Measurements from ENCODE around the gene NEK1. TPM values are rescaled to one million over a fixed set of nuclear protein-coding genes. Genes with fewer than 3 reads are reported as not detected.
A peak's percentile ranks its signal among the peaks of the same experiment; 100 is the strongest.

NEK1 gene
- 10 to 100 TPM; 21.1 to 27.1 (median 23.7) TPM for polyA plus RNA-seq (ENCODE audit: insufficient read length in 3 of 3)

- peak; percentile 72 to 80 (median 74) for DNase-seq (ENCODE audit: low read depth in 3 of 3, low spot score in 2 of 3)
Measured at GRCh38 chr4:169611991-169612870, at the start of gene NEK1. NEK1 (minus strand) TSS chr4:169612583; CDS start chr4:169602630, 9,953 bp downstream.

- no peak for DNase-seq (ENCODE audit: low read depth in 3 of 3, low spot score in 2 of 3)
Measured at GRCh38 chr4:169661761-169662160, 49.4 kb upstream of the NEK1 start.

GRCh38 chr4:169660929-169661328 is 48.5 kb upstream of the NEK1 start:
- no peak for DNase-seq (ENCODE audit: low read depth in 3 of 3, low spot score in 2 of 3)

- DNase-seq (ENCODE audit: low read depth in 3 of 3, low spot score in 2 of 3): peak; percentile 79 to 82 (median 82)
Measured at GRCh38 chr4:169659716-169660670, 47.6 kb upstream of the NEK1 start.

GRCh38 chr4:169658975-169659715 is 46.8 kb upstream of the NEK1 start:
- no peak for DNase-seq (ENCODE audit: low read depth in 3 of 3, low spot score in 2 of 3)

GRCh38 chr4:169658196-169658595 is 45.8 kb upstream of the NEK1 start:
- DNase-seq (ENCODE audit: low read depth in 3 of 3, low spot score in 2 of 3): no peak

GRCh38 chr4:169657470-169658107 is 45.2 kb upstream of the NEK1 start:
- DNase-seq (ENCODE audit: low read depth in 3 of 3, low spot score in 2 of 3): no peak

- no peak for DNase-seq (ENCODE audit: low read depth in 3 of 3, low spot score in 2 of 3)
Measured at GRCh38 chr4:169655401-169655800, 43.0 kb upstream of the NEK1 start.

GRCh38 chr4:169652535-169652934 is 40.2 kb upstream of the NEK1 start:
- DNase-seq (ENCODE audit: low read depth in 3 of 3, low spot score in 2 of 3): no peak

- no peak for DNase-seq (ENCODE audit: low read depth in 3 of 3, low spot score in 2 of 3)
Measured at GRCh38 chr4:169650227-169650936, 38.0 kb upstream of the NEK1 start.

- DNase-seq (ENCODE audit: low read depth in 3 of 3, low spot score in 2 of 3): no peak
Measured at GRCh38 chr4:169649545-169650226, 37.3 kb upstream of the NEK1 start.

GRCh38 chr4:169645627-169646026 is 33.2 kb upstream of the NEK1 start:
- no peak for DNase-seq (ENCODE audit: low read depth in 3 of 3, low spot score in 2 of 3)

GRCh38 chr4:169644802-169645201 is 32.4 kb upstream of the NEK1 start:
- no peak for DNase-seq (ENCODE audit: low read depth in 3 of 3, low spot score in 2 of 3)

GRCh38 chr4:169640261-169640870 is 28.0 kb upstream of the NEK1 start:
- no peak for DNase-seq (ENCODE audit: low read depth in 3 of 3, low spot score in 2 of 3)

GRCh38 chr4:169634975-169635374 is 22.6 kb upstream of the NEK1 start:
- no peak for DNase-seq (ENCODE audit: low read depth in 3 of 3, low spot score in 2 of 3)

- no peak for DNase-seq (ENCODE audit: low read depth in 3 of 3, low spot score in 2 of 3)
Measured at GRCh38 chr4:169632896-169633295, 20.5 kb upstream of the NEK1 start.

- DNase-seq (ENCODE audit: low read depth in 3 of 3, low spot score in 2 of 3): no peak
Measured at GRCh38 chr4:169630069-169630468, 17.7 kb upstream of the NEK1 start.

- no peak for DNase-seq (ENCODE audit: low read depth in 3 of 3, low spot score in 2 of 3)
Measured at GRCh38 chr4:169628579-169628978, 16.2 kb upstream of the NEK1 start.
